H1 (cell line): ENCODE measurements around the gene CDCA5. TPM values are rescaled to one million over a fixed set of nuclear protein-coding genes. Genes with fewer than 3 reads are reported as not detected.
"Not testable (repeated sequence)": the region's sequence is repeated elsewhere in the genome, so short reads cannot be mapped to it uniquely, and the experiment has no call there.

Experiments used
- CTCF ChIA-PET: fragments of 300-600 bp; sonication (Branson Sonifier 250); formaldehyde crosslinking; loops from one replicate; lab custom pipeline; 2021; ENCODE audit not compliant: partially characterized antibody; lab: Charles Lee
- POLR2A ChIA-PET: fragments of 300-600 bp; sonication (Branson Sonifier 250); formaldehyde crosslinking; loops from one replicate; lab custom pipeline; 2021; ENCODE audit warnings: inconsistent platforms; ENCODE audit not compliant: partially characterized antibody; lab: Charles Lee
- DNase-seq, 2 experiments: peaks; one replicate each; pipeline versions ENCODE4 v3.0.0 to v3.0.0-alpha.2; 2010 to 2022; ENCODE audit warnings: low spot score in 2 of 2, low read depth in 1 of 2, mixed read lengths in 1 of 2
- FAIRE-seq: peaks from 2 replicates; lab custom pipeline; 2011; peaks lifted over from hg19 to GRCh38; lab: Jason Lieb, UNC
- H2AFZ ChIP-seq: 2 replicates; pipeline ENCODE4 v1.8.1; 2012; ENCODE audit warnings: low read length, inconsistent platforms
- H2AK5ac ChIP-seq: 2 replicates; pipeline ENCODE4 v1.6.1; 2013; ENCODE audit warnings: low read depth, low read length
- H2BK120ac ChIP-seq: replicated peaks from 2 replicates; pipeline ENCODE3; 2013; ENCODE audit warnings: low read depth, low read length, inconsistent platforms
- H2BK12ac ChIP-seq: 2 replicates; pipeline ENCODE4 v1.6.1; 2013; ENCODE audit warnings: low read depth, low read length
- H2BK15ac ChIP-seq: 2 replicates; pipeline ENCODE4 v1.6.1; 2013; ENCODE audit warnings: low read length
- H2BK20ac ChIP-seq: 2 replicates; pipeline ENCODE4 v1.6.1; 2013; ENCODE audit warnings: low read length
- H2BK5ac ChIP-seq: 2 replicates; pipeline ENCODE4 v1.6.1; 2013; ENCODE audit warnings: low read depth, low read length
- H3K14ac ChIP-seq: 2 replicates; pipeline ENCODE4 v1.6.1; 2013; ENCODE audit warnings: inconsistent platforms; ENCODE audit not compliant: insufficient read length
- H3K18ac ChIP-seq: 2 replicates; pipeline ENCODE4 v1.6.1; 2013; ENCODE audit warnings: low read length; ENCODE audit errors: extremely low read depth
- H3K23ac ChIP-seq: 2 replicates; pipeline ENCODE4 v1.6.1; 2013; ENCODE audit warnings: inconsistent platforms; ENCODE audit not compliant: insufficient read length
- H3K23me2 ChIP-seq: 2 replicates; pipeline ENCODE4 v1.6.1; 2013; ENCODE audit warnings: low read depth, low read length
- H3K27ac ChIP-seq: 2 replicates; pipeline ENCODE4 v1.6.1; 2011; ENCODE audit warnings: low read depth, low read length, inconsistent platforms
- H3K27me3 ChIP-seq, 4 experiments: replicated peaks in 1 of 4; 1 replicate in 1 of 4; 2 replicates in 3 of 4; pipeline versions ENCODE4 v1.6.1 to v1.8.1; 2011 to 2013; ENCODE audit warnings: low read length in 3 of 4, mild to moderate bottlenecking in 3 of 4, inconsistent platforms in 2 of 4, mixed read lengths in 2 of 4, moderate library complexity in 1 of 4; ENCODE audit not compliant: control insufficient read depth in 3 of 4, insufficient read depth in 3 of 4; ENCODE audit errors: extremely low read depth in 1 of 4
- H3K36me3 ChIP-seq, 4 experiments: 2 replicates each; pipeline versions ENCODE4 v1.6.1 to v1.8.1; 2011 to 2013; ENCODE audit warnings: mild to moderate bottlenecking in 4 of 4, low read length in 3 of 4, moderate library complexity in 2 of 4, control low read depth in 1 of 4, inconsistent platforms in 1 of 4; ENCODE audit not compliant: insufficient read depth in 4 of 4, control insufficient read depth in 2 of 4
- H3K4ac ChIP-seq: replicated peaks from 2 replicates; pipeline ENCODE3; 2013; ENCODE audit warnings: low read length, low read depth, mixed read lengths, inconsistent platforms; ENCODE audit not compliant: insufficient read length
- H3K4me1 ChIP-seq, 4 experiments: replicated peaks in 1 of 4; 1 replicate in 1 of 4; 2 replicates in 3 of 4; pipeline versions ENCODE4 v1.6.1 to v1.8.1; 2011 to 2013; ENCODE audit warnings: low read length in 3 of 4, inconsistent platforms in 2 of 4, mixed read lengths in 1 of 4; ENCODE audit not compliant: insufficient read depth in 4 of 4, control insufficient read depth in 3 of 4
- H3K4me2 ChIP-seq, 2 experiments: 2 replicates each; pipeline versions ENCODE4 v1.6.1 to v1.8.1; 2011 to 2013; ENCODE audit warnings: low read depth in 2 of 2, low read length in 2 of 2, control low read depth in 1 of 2, inconsistent platforms in 1 of 2, mild to moderate bottlenecking in 1 of 2; ENCODE audit not compliant: insufficient read depth in 1 of 2
- H3K4me3 ChIP-seq, 4 experiments: fragments of 200-600, 300-600 bp in 1 of 4; sonication (generic), shearing (Covaris generic), sonication (Bioruptor Twin) in 1 of 4; 2 replicates each; pipeline versions ENCODE4 v1.5.1 to v1.8.1; 2011 to 2016; ENCODE audit warnings: low read length in 4 of 4, low read depth in 3 of 4, control low read depth in 2 of 4, inconsistent platforms in 2 of 4, mild to moderate bottlenecking in 2 of 4, mixed read lengths in 1 of 4, moderate library complexity in 1 of 4; ENCODE audit not compliant: insufficient read depth in 2 of 4; ENCODE audit errors: extremely low read depth in 1 of 4
- H3K56ac ChIP-seq: replicated peaks from 2 replicates; pipeline ENCODE3; 2013; ENCODE audit warnings: low read depth, mild to moderate bottlenecking, mixed read lengths, low read length, inconsistent platforms; ENCODE audit not compliant: insufficient read length
- H3K79me1 ChIP-seq: 2 replicates; pipeline ENCODE4 v1.6.1; 2013; ENCODE audit warnings: low read depth, low read length, control low read depth
- H3K79me2 ChIP-seq, 2 experiments: 2 replicates each; pipeline versions ENCODE4 v1.6.1 to v1.8.1; 2012 to 2013; ENCODE audit warnings: low read length in 2 of 2, mild to moderate bottlenecking in 2 of 2, inconsistent platforms in 1 of 2; ENCODE audit not compliant: insufficient read depth in 2 of 2, control insufficient read depth in 1 of 2
- H3K9ac ChIP-seq, 4 experiments: replicated peaks in 1 of 4; 1 replicate in 1 of 4; 2 replicates in 3 of 4; pipeline versions ENCODE4 v1.6.1 to v1.8.1; 2011 to 2013; ENCODE audit warnings: low read depth in 3 of 4, low read length in 3 of 4, control low read depth in 2 of 4, mild to moderate bottlenecking in 2 of 4, moderate library complexity in 2 of 4, inconsistent platforms in 1 of 4; ENCODE audit errors: extremely low read depth in 1 of 4
- H3K9me3 ChIP-seq, 2 experiments: 2 replicates each; pipeline versions ENCODE4 v1.6.1 to v1.8.1; 2012 to 2013; ENCODE audit warnings: mild to moderate bottlenecking in 2 of 2, moderate library complexity in 2 of 2, control low read depth in 1 of 2, inconsistent platforms in 1 of 2, low read depth in 1 of 2, low read length in 1 of 2, mixed read lengths in 1 of 2; ENCODE audit not compliant: insufficient read depth in 2 of 2
- H4K20me1 ChIP-seq, 2 experiments: replicated peaks in 1 of 2; 2 replicates each; pipeline versions ENCODE3 to v1.8.1; 2011 to 2013; ENCODE audit warnings: inconsistent platforms in 2 of 2, low read length in 2 of 2, mild to moderate bottlenecking in 1 of 2; ENCODE audit not compliant: insufficient read depth in 2 of 2, control insufficient read depth in 1 of 2
- H4K5ac ChIP-seq: 2 replicates; pipeline ENCODE4 v1.6.1; 2013; ENCODE audit warnings: low read length, low read depth, mixed read lengths, inconsistent platforms; ENCODE audit not compliant: insufficient read length
- H4K8ac ChIP-seq: 2 replicates; pipeline ENCODE4 v1.8.0; 2013; ENCODE audit warnings: mild to moderate bottlenecking, moderate library complexity, low read length, inconsistent platforms; ENCODE audit not compliant: insufficient read depth; ENCODE audit errors: extremely low read depth
- H4K91ac ChIP-seq: replicated peaks from 2 replicates; pipeline ENCODE3; 2013; ENCODE audit warnings: low read length, mixed read lengths, inconsistent platforms; ENCODE audit not compliant: insufficient read length
- POLR2AphosphoS5 ChIP-seq: IDR thresholded peaks from 2 replicates; pipeline ENCODE4 v1.6.1; 2011; ENCODE audit warnings: low read depth, low read length
- WGBS, 2 experiments: shearing (Covaris generic) in 1 of 2; methylation state at CpG; one replicate each; pipeline versions ENCODE4 v1.1.6 to v1.1.7; 2013 to 2015; ENCODE audit warnings: low lambda C conversion rate in 2 of 2, mixed read lengths in 2 of 2, inconsistent platforms in 1 of 2, low coverage in 1 of 2, missing lambda C conversion rate in 1 of 2; ENCODE audit not compliant: insufficient replicate concordance in 2 of 2, insufficient coverage in 1 of 2, insufficient read length in 1 of 2; ENCODE audit errors: extremely low coverage in 1 of 2, missing lambda C conversion rate in 1 of 2; 5-methylcytosine and 5-hydroxymethylcytosine counted together
- polyA plus RNA-seq, 7 experiments: library from polyadenylated mRNA; depleted of rRNA in 3 of 7; stranded (reverse) in 5 of 7; unstranded in 2 of 7; fragments of >200 nt in 5 of 7; fragments of 200-250 nt in 2 of 7; gene quantifications; 1 replicate in 5 of 7; 2 replicates in 1 of 7; 4 replicates in 1 of 7; pipeline versions ENCODE4 v1.2.1 to v1.2.3, GENCODE V29; 2011 to 2013; ENCODE audit warnings: missing spikeins in 2 of 7, mixed read lengths in 2 of 7
- total RNA-seq: library from RNA; stranded (reverse); fragmentation: NEBNext Ultra II Directional; extraction: Animal tissue kit (Norgen Biotek cat#: 25700); gene quantifications from 2 replicates; pipeline ENCODE4 v1.2.1, GENCODE V29; 2021

CDCA5 gene
- total and polyA plus RNA-seq, 2 of the 8 experiments (the other 6 are each of a cell fraction or from before 2014, with no cell fraction given), result 39.2 to 87.0 TPM

DNA sequence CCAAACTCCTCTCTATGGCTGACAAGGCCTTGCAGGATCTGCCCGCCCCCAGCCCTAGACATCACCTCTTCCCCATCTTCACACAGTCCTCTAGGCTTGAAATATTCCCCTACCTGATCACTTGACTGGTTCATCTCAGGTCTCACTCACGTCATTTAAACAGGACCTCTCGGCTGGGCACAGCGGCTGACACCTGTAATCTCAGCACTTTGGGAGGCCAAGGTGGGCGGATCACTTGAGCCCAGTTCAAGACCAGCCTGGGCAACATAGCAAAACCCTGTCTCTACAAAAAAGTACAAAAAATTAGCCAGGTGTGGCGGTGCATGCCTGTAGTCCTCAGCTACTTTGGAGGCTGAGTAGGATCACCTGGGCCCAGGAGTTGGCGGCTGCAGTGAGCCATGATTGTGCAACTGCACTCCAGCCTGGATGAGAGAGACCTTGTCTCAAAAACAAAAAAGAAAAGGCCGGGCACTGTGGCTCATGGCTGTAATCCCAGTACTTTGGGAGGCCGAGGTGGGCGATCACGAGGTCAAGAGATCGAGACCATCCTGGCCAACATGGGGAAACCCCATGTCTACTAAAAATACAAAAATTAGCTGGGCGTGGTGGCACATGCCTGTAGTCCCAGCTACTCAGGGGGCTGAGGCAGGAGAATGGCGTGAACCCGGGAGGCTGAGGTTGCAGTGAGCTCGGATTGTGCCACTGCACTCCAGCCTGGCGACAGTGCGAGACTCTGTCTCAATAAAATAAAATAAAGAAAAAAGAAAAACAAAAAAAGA, 35.2 kb upstream of the CDCA5 start:
- not testable (repeated sequence) for FAIRE-seq
- H3K36me3 ChIP-seq, result peaks cover 11 to 35% (median 18%) of the 10 kb centered on the region in 4 experiments

More for the DNA sequence above, 35.2 kb upstream of the CDCA5 start:
- H3K79me1 ChIP-seq, result peaks cover 13% of the 10 kb centered on the region
- not testable (repeated sequence) for H3K27me3 ChIP-seq, H3K56ac ChIP-seq, H3K14ac ChIP-seq, H3K23ac ChIP-seq
- POLR2A ChIA-PET, result interaction anchor here (1.0 to 17.4 kb wide), 12 partner anchors 10 to 482 kb away, joined by 3 to 305 read pairs (median 6); partner anchors contain the start of genes CAPN1, SYVN1 and VPS51
- TF ChIP-seq POLR2AphosphoS5, result peak; percentile 17; the same call in 1 of the 2 replicates
- TF ChIP-seq, all 59 proteins: peak for 1; not testable (repeated sequence) for 58
- not testable (repeated sequence) for H4K8ac ChIP-seq, H2BK5ac ChIP-seq, H4K91ac ChIP-seq, H3K18ac ChIP-seq, H3K9ac ChIP-seq, H3K4me2 ChIP-seq, H2BK120ac ChIP-seq, H2BK12ac ChIP-seq, H2AFZ ChIP-seq, H3K4ac ChIP-seq, H2AK5ac ChIP-seq, H3K4me3 ChIP-seq, H3K9me3 ChIP-seq, H2BK20ac ChIP-seq, H3K23me2 ChIP-seq, DNase-seq, H2BK15ac ChIP-seq, H3K27ac ChIP-seq, H4K5ac ChIP-seq, H4K20me1 ChIP-seq
- Histone ChIP-seq H3K4me1 (peaks cover 0 to 13% (median 8%) of the 10 kb centered on the region in 4 experiments; a peak in 6 of 7 replicates), H3K79me2 (peaks cover 6 to 36% of the 10 kb centered on the region in 2 experiments)
- 94% methylated on average over 18 of the region's 18 CpGs; no CpG with 5 or more reads in 1 of the 2 experiments for WGBS, 2 experiments
- CTCF ChIA-PET, result interaction anchor here (0.6 to 2.2 kb wide), 15 partner anchors 8 to 271 kb away, joined by 3 to 12 read pairs (median 3); partner anchors contain the start of gene POLA2
